ENCODE results near the gene TPD52L1. TPM values are rescaled to one million over a fixed set of nuclear protein-coding genes. Genes with fewer than 3 reads are reported as not detected.

The TPD52L1 gene
- total and polyA plus RNA-seq, 8 donors: 21.2 to 51.6 (median 24.4) TPM

DNA sequence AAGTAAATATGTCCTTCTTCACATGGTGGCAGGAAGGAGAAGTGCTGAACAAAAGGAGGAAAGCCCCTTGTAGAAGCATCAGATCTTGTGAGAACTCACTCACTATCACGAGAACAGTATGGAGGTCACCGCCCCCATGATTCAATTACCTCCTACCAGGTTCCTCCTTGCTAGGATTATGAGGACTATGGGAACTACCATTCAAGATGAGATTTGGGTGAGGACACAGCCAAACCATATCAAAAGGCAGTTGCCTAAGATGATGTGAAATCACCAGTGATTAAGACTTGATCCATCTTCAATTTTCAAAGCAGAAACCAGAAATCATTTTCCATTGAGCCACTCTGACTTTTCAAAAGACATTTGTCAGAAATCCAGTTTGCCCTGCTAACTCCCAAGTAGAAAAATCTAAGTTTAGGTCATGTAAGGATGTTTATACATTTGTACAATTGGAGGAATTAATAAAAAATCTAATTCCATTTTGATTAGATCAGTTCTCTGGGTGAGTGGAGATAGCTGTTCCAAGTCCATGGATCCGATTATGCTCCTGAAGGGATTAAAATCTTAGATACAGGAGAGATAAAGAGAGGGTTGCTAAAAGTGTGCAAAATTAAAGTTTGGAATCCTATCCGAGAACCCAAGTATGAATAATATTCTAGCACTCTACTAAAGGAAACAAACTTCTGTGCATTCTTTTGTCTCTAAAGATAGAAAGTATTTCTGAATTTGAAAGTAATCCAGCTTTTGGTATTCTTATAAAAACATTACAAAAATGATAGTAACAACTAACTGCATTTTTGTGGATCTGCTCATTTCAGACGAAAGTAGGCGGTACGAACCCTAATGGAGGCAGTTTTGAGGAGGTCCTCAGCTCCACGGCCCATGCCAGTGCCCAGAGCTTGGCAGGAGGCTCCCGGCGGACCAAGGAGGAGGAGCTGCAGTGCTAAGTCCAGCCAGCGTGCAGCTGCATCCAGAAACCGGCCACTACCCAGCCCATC is 108.7 kb downstream of the TPD52L1 start:
- no peaks in the 10 kb centered on the region for H3K9me3 ChIP-seq
- 91 to 95% methylated on average over 12 of the region's 12 CpGs for WGBS, 2 donors
- no peaks in the 10 kb centered on the region for H3K36me3 ChIP-seq
- H3K4me3 ChIP-seq: no peak overlapping the region
- TF ChIP-seq, protein P1, sequence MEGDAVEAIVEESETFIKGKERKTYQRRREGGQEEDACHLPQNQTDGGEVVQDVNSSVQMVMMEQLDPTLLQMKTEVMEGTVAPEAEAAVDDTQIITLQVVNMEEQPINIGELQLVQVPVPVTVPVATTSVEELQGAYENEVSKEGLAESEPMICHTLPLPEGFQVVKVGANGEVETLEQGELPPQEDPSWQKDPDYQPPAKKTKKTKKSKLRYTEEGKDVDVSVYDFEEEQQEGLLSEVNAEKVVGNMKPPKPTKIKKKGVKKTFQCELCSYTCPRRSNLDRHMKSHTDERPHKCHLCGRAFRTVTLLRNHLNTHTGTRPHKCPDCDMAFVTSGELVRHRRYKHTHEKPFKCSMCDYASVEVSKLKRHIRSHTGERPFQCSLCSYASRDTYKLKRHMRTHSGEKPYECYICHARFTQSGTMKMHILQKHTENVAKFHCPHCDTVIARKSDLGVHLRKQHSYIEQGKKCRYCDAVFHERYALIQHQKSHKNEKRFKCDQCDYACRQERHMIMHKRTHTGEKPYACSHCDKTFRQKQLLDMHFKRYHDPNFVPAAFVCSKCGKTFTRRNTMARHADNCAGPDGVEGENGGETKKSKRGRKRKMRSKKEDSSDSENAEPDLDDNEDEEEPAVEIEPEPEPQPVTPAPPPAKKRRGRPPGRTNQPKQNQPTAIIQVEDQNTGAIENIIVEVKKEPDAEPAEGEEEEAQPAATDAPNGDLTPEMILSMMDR (IDR thresholded peaks at IDR 0.05): no peak
- FAIRE-seq: no peak
- H3K4me1 ChIP-seq: no peaks in the 10 kb centered on the region
- H3K27ac ChIP-seq: no peak overlapping the region
- intact Hi-C loops (cut with DNase I): no loop called here
- DNase-seq: no peak
- H3K27me3 ChIP-seq: no peaks in the 10 kb centered on the region
- ATAC-seq: no peak

DNA sequence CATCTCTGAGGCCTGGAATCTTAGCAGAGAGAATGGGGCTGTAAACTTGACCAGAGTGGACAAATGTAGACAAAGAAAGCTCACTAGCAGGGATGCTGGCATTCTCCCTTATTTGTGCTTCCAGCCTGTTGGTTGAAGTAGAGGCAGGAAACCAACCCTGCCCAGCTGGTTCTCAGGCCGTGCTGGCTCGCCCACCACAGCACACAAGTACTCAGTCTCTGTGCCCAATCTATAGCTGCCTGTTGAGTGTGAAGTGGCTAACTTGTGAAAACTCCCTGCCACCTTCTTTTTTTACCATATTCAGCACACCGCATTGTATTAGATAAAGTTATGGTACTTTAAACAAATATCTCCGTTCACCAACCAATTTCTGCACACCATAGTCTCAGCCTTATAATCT is 110.9 kb downstream of the TPD52L1 start:
- ATAC-seq: no peak
- no peak overlapping the region for H3K27ac ChIP-seq
- H3K4me1 ChIP-seq: no peaks in the 10 kb centered on the region
- DNase-seq: no peak
- intact Hi-C loops (cut with DNase I): no loop called here
- no peaks in the 10 kb centered on the region for H3K36me3 ChIP-seq
- TF ChIP-seq, protein P1 (IDR thresholded peaks at IDR 0.05): no peak
- H3K27me3 ChIP-seq: no peaks in the 10 kb centered on the region
- 81 to 83% methylated on average over 4 of the region's 4 CpGs for WGBS, 2 donors
- no peak overlapping the region for H3K4me3 ChIP-seq
- no peak for FAIRE-seq
- no peaks in the 10 kb centered on the region for H3K9me3 ChIP-seq

DNA sequence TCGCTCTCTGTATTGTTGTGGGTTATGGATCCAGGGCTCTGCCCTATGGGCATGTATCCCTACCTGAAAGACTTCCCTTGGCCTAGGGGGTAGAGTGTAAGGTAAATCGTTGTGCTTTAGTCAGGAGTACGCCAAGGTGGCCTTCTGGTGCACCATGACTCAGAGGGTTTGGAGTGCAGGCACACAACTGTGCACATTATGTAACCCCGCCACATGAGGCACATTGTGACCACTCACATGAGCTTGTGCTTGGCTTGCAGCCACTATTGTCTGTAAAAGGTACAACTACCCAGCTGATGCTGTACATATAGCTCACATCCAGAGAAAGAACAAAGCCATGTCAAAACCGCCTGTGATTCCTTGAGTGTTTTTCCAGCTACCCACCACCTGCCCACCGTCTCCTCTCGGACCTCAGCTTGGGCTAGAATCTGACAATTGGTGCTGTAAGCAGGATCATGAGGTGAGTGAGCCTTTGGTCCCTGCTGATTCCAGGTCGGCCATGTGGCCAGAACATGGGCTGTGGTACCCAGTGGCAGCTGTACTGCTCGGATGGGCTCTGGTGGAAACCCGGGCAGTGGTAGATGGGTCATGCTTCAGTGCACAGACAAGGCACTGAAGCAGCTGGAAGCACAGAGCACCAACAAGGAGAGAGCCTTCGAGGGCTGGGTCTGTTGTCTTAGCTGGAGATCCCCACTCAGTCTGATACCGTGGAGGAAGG is 114.4 kb downstream of the TPD52L1 start:
- H3K27ac ChIP-seq: no peak overlapping the region
- intact Hi-C loops (cut with DNase I): no loop called here
- TF ChIP-seq, protein P1 (IDR thresholded peaks at IDR 0.05): no peak
- 93 to 95% methylated on average over 12 of the region's 12 CpGs for WGBS, 2 donors
- H3K36me3 ChIP-seq: no peaks in the 10 kb centered on the region
- H3K9me3 ChIP-seq: no peaks in the 10 kb centered on the region
- ATAC-seq (peak in 1 of 4 donors; percentile 32), FAIRE-seq (no peak), DNase-seq (no peak)
- no peaks in the 10 kb centered on the region for H3K27me3 ChIP-seq
- H3K4me1 ChIP-seq: no peaks in the 10 kb centered on the region
- no peak overlapping the region for H3K4me3 ChIP-seq

DNA sequence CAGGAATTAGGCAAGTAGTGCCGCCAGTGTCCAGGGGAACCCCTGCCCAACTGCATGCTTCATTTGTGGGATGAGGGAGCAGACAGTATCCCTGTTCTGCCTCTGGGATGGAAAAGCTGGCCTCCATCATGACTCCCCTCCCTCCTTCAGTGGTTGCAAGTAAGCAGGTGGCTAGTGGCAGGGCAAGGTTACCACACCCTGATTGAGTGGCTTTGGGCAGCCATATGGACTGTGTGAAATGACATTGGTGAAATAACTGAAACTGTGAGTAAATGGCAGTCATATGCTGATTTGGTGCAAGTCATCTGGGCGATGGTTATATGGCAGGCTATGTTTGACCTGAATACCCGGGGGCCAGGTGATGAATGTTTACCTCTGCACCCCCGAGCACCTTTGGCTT is 115.2 kb downstream of the TPD52L1 start:
- 87 to 95% methylated on average over 4 of the region's 4 CpGs for WGBS, 2 donors
- TF ChIP-seq, protein P1 (IDR thresholded peaks at IDR 0.05): no peak
- H3K27ac ChIP-seq: no peak overlapping the region
- no peak for FAIRE-seq
- no peak for DNase-seq
- no peak overlapping the region for H3K4me3 ChIP-seq
- H3K4me1 ChIP-seq: no peaks in the 10 kb centered on the region
- ATAC-seq: no peak
- intact Hi-C loops (cut with DNase I): no loop called here
- H3K9me3 ChIP-seq: no peaks in the 10 kb centered on the region
- H3K27me3 ChIP-seq: no peaks in the 10 kb centered on the region
- H3K36me3 ChIP-seq: no peaks in the 10 kb centered on the region

Measured in pancreas (tissue), 10 donors.